H1 (cell line): Measurements from ENCODE around the gene MILR1. TPM values are rescaled to one million over a fixed set of nuclear protein-coding genes. Genes with fewer than 3 reads are reported as not detected.

Experiments
- KDM1A ChIP-seq: fragments of 200-600, 300-600 bp; sonication (generic); IDR thresholded peaks from 2 replicates; pipeline ENCODE4 v1.7.1; 2016; ENCODE audit warnings: mild to moderate bottlenecking, low read length, borderline replicate concordance
- RBBP5 ChIP-seq: IDR thresholded peaks from 2 replicates; pipeline ENCODE4 v1.7.1; 2012; ENCODE audit warnings: low read depth, mild to moderate bottlenecking, inconsistent platforms, low read length, moderate library complexity, borderline replicate concordance
- SIRT6 ChIP-seq: IDR thresholded peaks from one replicate; pipeline ENCODE4 v1.7.1; 2012; ENCODE audit warnings: low read length, inconsistent platforms
- polyA plus RNA-seq, 7 experiments: library from polyadenylated mRNA; depleted of rRNA in 3 of 7; stranded (reverse) in 5 of 7; unstranded in 2 of 7; fragments of >200 nt in 5 of 7; fragments of 200-250 nt in 2 of 7; gene quantifications; 1 replicate in 5 of 7; 2 replicates in 1 of 7; 4 replicates in 1 of 7; pipeline versions ENCODE4 v1.2.1 to v1.2.3, GENCODE V29; 2011 to 2013; ENCODE audit warnings: missing spikeins in 2 of 7, mixed read lengths in 2 of 7
- total RNA-seq: library from RNA; stranded (reverse); fragmentation: NEBNext Ultra II Directional; extraction: Animal tissue kit (Norgen Biotek cat#: 25700); gene quantifications from 2 replicates; pipeline ENCODE4 v1.2.1, GENCODE V29; 2021
- TF ChIP-seq, protein P1 (sequence below): IDR thresholded peaks from 2 replicates; pipeline ENCODE4 v1.6.1; 2011; ENCODE audit warnings: low read length, improper control_type of control experiment

The MILR1 gene
- total and polyA plus RNA-seq, 2 of the 8 experiments (the other 6 are each of a cell fraction or from before 2014, with no cell fraction given): not detected

- no peak for TF ChIP-seq RBBP5
- TF ChIP-seq KDM1A: no peak
- TF ChIP-seq SIRT6: no peak
- TF ChIP-seq, protein P1, sequence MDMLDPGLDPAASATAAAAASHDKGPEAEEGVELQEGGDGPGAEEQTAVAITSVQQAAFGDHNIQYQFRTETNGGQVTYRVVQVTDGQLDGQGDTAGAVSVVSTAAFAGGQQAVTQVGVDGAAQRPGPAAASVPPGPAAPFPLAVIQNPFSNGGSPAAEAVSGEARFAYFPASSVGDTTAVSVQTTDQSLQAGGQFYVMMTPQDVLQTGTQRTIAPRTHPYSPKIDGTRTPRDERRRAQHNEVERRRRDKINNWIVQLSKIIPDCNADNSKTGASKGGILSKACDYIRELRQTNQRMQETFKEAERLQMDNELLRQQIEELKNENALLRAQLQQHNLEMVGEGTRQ: no peak
Observed at GRCh38 chr17:64515419-64515818, 66.5 kb downstream of the MILR1 start (continued).
